Amygdala (tissue), 56 donors: Measurements from ENCODE around the gene CABP4.
"Not testable (repeated sequence)": the region's sequence is repeated elsewhere in the genome, so short reads cannot be mapped to it uniquely, and the experiment has no call there.

Source experiments
- DNase-seq, 56 donors: peaks; one replicate each; lab custom pipeline; 2025; lab: John Stamatoyannopoulos, UW

Gene CABP4

GRCh38 chr11:67418476-67419281, 36.5 kb upstream of the CABP4 start:
- peak in 2 of 56 donors; percentile 24 to 36 for DNase-seq

GRCh38 chr11:67419325-67420049, 35.7 kb upstream of the CABP4 start:
- no peak for DNase-seq

DNA sequence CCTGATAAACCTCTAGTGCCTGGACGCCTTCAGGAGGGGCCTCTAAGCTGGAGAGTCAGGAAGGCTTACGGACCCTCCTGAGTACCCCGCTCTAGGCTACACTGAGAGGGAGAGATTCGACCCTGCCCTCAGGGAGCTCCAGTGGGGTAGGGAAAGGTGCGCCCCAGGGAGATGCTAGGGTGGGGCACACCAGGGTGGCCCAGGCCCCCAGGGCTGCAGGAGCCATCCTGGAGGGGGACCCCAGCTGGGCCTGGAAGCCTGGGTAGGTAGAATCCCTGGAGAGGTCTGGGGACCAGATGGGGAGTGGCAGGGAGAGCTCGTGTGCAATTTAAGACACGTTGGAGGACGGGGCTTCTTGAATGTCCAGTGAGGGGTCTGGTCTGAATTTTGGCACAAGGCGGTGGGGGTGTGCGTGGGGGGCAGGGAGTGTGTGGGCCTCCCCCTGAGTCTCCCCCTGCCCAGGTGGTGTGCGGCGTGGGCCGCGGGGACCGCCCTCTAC, 35.0 kb upstream of the CABP4 start:
- no peak for DNase-seq

GRCh38 chr11:67420646-67421429, 34.3 kb upstream of the CABP4 start:
- peak in 54 of 56 donors; percentile 49 to 95 (median 84) for DNase-seq

DNA sequence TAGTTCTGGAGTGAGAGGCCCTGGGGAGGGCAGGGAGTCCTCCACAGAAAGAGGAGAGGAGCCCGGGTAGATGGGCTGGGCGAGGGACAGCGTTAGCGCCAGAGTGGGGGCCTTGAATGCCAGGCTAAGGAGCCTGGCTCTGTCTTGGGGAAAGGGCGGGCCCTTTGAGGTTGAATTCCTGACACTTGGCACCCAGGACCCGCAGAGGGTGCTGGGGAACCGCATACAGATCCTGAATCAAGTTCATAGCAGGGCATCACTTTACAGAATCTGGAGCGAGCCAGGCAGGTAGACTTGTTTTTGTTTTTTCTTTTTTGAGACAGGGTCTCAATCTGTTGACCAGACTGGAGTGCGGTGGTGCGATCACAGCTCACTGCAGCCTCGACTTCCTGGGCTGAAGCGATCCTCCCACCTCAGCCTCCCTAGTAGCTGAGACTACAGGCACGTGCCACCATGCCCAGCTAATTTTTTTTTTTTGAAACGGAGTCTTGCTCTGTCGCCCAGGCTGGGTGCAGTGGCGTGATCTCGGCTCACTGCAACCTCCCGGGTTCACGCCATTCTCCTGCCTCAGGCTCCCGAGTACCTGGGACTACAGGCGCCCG, 33.6 kb upstream of the CABP4 start:
- DNase-seq, result no peak

GRCh38 chr11:67422891-67423290, 32.3 kb upstream of the CABP4 start:
- DNase-seq, result no peak

- no peak for DNase-seq
Observed at GRCh38 chr11:67423466-67423865, 31.7 kb upstream of the CABP4 start.

GRCh38 chr11:67423891-67424613, 31.1 kb upstream of the CABP4 start:
- DNase-seq, result no peak

DNA sequence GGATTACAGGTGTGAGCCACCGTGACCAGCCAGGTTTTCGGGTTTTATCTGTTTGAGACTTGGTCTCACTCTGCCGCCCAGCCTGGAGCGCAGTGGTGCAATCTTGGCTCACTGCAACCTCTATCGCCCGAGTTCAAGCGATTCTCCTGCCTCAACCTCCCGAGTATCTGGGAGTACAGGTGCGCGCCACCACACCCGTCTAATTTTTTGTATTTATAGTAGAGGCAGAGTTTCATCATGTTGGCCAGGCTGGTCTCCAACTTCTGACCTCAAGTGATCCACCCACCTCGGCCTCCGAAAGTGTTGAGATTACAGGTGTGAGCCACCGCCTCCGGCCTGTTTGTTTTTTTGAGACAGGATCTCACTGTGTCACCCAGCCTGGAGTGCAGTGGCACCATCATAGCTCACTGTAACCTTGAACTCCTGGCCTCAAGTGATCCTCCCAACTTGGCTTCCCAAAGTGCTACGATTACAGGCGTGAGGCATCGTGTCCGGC, 27.7 kb upstream of the CABP4 start:
- DNase-seq, result not testable (repeated sequence)

DNA sequence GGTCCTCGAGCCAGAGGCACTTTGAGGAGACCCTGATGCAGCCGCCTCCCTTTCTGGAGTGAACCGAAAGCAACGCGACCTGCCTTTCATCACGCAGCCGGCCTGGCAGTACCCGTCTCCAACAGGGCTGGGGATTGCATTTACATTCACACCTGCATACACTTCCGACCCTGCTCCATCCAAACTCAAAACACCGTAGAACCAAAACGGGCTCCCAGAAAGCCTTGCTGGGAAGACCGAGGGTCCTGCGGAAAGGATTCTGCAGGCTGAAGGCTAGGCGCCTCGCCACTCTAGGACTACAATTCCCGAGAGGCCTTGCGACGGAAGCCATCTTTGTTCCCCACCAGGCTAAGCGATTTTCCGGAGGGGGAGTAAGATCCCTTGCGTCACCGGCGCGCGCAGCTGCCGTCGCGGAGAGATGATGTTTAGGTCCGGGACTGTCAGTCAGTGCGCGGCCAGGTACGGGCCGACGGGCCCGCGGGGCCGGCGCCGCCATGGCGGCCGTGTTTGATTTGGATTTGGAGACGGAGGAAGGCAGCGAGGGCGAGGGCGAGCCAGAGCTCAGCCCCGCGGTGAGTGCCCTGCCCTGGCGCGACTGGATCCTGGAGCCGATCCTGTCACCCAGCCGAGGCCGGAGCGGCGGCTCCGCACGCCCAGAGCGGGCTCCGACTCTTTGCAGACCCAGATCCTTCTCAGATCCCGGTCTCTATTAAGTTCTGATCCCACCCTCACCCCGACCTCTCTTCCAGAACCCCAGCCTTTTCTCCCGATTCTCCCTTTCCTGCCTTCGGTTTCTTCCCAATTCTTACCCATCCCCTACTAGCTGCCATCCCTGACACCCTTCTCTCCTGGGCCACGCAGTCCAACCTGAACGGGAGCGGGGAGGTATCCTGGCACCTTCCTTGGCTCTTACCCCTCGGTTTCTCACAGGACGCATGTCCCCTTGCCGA, 26.8 kb upstream of the CABP4 start, which contains the start of gene RPS6KB2:
Gene RPS6KB2, plus strand, starts transcription at position 443 of the 950 bp plus-strand sequence. Its CDS starts 52 bp downstream, at position 495.
- peak; percentile 81 to 99 (median 95) for DNase-seq

DNA sequence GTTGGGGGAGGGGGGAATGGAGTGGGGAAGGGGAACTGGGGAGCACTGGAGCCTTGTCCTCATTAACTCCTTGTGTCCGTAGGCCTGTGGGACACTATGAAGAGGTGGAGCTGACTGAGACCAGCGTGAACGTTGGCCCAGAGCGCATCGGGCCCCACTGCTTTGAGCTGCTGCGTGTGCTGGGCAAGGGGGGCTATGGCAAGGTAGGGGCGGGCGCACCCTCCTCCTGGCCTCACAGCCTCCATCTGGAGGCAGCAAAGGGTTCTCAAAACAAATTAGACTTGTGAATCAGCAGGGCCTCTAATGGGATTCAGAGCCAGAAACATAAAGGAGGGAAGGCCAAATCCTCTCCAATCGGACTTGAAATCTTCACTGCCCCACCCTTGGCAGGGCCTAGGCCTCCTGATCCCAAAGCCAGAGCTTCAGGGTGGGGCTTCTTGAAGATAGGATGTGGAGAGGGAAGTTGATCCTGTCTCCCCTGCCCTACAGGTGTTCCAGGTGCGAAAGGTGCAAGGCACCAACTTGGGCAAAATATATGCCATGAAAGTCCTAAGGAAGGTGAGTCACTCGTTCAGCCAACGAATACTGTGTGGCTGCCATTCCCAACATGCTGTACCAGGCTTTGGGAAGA, 26.0 kb upstream of the CABP4 start:
- DNase-seq, result no peak

DNA sequence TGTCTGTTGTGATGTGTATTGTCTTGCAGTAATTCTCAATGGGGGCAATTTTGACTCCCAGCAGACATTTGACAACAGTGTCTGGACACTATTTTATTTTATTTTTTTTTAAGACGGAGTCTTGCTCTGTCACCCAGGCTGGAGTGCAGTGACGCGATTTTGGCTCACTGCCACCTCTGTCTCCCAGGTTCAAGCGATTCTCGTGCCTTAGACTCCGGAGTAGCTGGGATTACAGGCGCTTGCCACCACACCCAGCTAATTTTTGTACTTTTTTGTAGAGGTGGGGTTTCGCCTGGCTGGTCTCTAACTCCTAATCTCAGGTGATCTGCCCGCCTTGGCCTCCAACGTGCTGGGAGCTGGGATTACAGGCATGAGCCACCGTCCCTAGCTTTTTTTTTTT, 25.4 kb upstream of the CABP4 start:
- no peak for DNase-seq

DNA sequence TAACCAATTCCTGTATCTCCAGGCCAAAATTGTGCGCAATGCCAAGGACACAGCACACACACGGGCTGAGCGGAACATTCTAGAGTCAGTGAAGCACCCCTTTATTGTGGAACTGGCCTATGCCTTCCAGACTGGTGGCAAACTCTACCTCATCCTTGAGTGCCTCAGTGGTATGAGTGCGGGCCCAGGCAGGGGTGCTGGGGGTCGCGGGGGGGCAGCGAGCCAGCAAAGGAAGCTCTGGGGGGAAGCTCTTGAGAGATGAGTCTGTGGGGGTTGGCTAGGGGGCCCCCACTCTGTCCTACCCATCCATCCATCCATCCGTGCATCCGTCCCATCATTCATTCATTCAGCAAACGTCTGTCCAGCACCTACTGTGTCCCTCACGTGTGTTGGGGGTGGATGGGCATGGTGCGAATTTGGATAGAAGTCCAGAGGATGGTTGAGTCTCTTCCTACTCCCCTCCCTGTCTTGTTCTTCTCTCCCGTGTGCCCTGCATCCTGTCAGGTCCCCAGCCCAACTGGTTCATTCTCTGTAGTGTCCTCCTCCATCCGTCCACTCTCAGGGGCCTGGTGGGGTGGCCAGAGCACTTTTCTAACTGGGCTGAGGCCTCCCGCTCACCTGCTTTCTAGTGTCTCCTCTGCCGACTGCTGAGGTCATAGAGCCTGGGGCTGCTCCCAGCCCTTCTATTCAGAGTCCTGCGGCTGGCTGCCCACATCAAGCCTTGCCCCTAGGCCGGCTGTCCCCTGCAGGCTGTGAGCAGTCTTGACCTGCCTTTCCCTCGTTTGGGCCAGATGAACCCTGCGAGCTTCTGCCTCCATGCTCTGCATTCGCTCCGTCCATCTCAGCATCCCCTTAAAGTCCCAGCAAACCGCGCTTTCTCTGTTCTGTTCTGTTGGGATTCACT, 23.6 kb upstream of the CABP4 start:
- no peak for DNase-seq

GRCh38 chr11:67432655-67433349, 22.4 kb upstream of the CABP4 start:
- no peak for DNase-seq

GRCh38 chr11:67433536-67434394, 21.4 kb upstream of the CABP4 start:
- no peak for DNase-seq
